Measurements from ENCODE around the gene AMDHD2.

GRCh38 chr16:2517954-2518605 is 2.1 kb upstream of the AMDHD2 start:
- TF ChIP-seq CTCF (conservative IDR thresholded peaks at IDR 0.05; ENCODE audit: low read length) = no peak
- no peak for TF ChIP-seq EZH2phosphoT487 (IDR thresholded peaks at IDR 0.05; ENCODE audit: borderline replicate concordance, low read depth, low read length)
